CD4-positive, alpha-beta T cell treated with Interleukin-17A for 4 hours (primary cell): Measurements from ENCODE around the gene PPM1E.
"Not testable (repeated sequence)": the region's sequence is repeated elsewhere in the genome, so short reads cannot be mapped to it uniquely, and the experiment has no call there.

Experiments
- DNase-seq: peaks from one replicate; pipeline ENCODE4 v3.0.0-alpha.2; 2020; ENCODE audit warnings: mixed read lengths

The PPM1E gene

DNA sequence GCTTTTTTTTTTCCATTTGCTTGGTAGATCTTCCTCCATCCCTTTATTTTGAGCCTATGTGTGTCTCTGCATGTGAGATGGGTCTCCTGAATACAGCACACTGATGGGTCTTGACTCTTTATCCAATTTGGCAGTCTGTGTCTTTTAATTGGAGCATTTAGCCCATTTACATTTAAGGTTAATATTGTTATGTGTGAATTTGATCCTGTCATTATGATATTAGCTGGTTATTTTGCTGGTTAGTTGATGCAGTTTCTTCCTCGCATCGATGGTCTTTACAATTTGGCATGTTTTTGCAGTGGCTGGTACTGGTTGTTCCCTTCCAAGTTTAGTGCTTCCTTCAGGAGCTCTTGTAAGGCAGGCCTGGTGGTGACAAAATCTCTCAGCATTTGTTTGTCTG is 94.5 kb downstream of the PPM1E start:
- not testable (repeated sequence) for DNase-seq

DNA sequence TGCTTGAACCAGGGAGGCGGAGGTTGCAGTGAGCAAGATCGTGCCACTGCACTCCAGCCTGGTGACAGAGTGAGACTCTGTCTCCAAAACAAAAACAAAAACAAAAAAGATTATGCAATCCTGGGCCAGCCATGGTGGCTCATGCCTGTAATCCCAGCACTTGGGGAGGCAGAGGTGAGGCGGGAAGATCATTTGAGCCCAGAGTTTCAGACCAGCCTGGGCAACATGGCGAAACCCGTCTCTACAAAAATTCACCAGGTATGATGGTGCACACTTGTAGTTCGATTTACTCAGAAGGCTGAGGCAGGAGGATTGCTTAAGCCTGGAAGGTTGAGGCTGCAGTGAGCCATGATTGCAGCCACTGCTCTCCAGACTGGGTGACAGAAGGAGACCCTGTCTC is 109.6 kb downstream of the PPM1E start:
- DNase-seq, result no peak

DNA sequence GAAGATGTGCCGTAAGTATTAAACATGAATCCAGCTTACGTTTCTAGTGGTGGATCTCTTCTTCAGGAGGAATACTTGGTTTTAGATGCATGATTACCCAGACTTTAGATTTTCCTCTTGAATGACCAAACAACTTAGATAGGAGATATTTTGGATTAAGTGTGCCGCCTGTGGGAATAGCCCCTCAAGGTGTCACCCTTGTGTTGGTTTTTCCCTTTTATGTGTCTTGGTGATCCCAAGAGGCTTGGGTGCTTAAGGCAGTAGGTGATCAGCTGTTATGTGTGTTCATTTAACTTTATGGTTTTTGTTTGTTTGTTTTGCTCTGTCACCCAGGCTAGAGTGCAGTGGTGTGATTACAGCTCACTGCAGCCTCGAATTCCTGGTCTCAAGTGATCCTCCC is 115.1 kb downstream of the PPM1E start:
- DNase-seq, result no peak

DNA sequence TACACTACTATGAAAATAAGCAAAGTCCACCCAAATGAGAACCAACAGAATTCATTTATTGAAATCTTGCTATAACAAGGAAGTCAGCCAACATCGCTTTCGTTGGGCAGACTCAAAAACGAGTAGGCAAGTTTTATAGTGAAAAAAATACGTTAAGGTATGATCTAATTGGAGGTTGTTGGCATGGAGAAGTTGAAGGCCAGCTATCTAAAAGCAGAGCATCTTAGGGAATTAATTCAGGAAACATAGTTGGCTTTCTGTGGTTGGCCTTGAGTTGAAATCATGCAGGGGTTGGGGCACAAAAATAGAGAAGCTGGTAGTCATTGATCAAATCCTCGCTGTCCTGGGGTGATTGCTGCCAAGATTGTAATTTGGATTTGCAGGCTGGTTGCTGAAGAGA is 118.3 kb downstream of the PPM1E start:
- no peak for DNase-seq

DNA sequence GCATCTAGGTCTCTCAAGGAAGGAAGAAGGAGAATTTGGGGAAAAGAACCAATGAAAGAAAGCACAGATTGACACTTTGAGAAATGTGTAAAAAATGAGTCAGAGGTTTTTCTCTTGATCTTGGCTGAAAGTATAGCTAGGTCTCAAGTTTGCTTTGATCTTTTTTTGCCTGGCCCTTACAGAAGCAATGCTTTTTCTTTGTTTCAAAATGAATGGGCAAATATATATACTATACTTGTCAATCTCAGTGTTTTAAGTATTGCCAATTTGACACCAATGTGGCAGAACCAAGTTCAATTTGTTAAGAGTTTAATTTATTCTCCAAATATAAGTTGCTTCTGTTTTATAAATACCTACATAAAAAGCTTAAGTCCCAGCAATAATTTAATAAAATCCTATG is 119.6 kb downstream of the PPM1E start:
- no peak for DNase-seq

DNA sequence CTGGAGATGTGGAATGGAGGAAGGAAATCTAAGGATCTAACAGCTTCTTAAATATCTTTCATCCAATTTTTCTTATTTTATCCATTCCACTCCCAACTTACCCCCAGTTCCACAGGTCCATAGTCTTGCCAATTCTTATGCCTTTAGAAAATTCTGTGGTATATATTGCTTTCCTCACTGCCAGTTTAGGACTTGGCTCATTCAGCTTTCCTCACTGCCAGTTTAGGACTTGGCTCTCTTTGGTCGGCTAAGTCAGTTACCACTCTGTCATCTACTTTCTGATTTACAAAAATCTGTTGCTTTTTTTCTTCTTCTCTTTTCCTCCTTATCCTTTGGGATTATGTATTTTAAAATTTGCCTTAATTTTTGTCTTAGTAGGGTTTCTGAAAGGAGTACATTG is 128.5 kb downstream of the PPM1E start:
- DNase-seq, result no peak

DNA sequence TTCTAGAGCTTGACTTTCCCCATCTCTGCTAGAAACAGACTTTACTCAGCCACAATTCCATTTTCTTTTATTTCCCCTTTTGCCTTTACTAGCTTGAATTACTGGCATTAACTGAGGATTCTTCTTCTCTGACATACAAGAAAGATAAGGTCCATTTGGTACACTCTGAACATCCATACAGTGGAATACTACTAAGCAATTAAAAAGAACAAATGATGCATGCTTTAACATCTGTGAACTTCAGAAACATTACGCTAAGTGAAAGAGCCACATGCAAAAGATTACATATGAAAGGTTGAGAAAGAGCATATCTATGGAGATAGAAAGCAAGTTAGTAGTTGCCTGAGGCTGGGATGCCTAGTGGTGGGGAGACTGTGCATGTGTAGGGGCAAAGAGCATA is 130.9 kb downstream of the PPM1E start:
- no peak for DNase-seq

DNA sequence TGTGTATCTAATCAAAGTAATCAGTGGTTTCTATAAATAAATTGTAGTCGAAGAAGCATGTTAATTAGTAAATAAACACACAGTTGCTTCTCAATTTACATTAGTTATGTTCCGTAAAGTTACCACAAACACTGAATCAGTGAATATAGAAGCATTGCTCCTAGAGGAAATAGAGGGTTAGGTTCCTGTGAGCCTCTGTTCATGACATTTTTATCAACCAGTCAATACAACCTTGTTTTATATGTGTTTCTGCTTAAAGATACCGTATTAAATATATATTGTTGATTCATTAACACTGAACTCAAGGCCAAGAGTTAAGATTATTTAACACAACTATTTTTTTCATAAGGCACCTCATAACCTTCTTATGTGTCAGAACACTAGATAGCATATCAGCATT is 134.3 kb downstream of the PPM1E start:
- DNase-seq, result no peak

DNA sequence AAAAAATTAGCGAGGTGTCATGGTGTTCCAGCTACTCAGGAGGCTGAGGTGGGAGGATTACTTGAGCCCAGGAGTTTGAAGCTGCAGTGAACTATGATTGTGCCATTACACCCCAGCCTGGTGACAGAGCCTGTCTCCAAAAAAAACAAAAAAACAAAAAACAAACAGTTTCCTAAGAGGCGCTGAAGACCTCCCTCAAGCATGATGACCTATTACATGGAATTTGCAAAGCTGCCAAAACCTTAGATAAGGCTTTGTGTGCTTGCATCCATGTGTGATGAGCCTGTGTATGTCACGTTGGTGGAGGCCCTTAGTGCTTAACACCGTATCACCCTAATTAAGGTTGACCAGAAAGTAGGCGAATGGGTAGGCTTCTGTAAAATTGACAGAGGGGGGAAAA is 143.5 kb downstream of the PPM1E start:
- DNase-seq, result no peak

DNA sequence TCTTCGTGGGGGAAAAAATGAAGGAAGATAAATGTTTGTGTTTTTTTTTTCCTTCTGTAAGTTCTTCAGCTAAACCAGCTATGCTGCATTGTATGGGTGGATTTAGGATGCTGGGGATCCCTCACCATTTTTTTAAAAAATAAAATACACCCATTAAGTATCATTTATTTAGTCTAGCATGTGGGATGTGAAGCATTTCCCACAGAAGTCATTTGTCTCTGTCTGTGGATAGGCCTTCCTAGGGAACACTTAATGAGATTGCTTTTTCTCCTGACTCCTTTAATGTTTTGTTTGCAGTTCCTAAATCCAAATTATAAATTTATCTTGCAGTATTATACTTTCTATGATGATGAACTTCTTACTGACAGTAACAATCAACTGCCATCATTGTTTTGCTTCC is 146.7 kb downstream of the PPM1E start:
- no peak for DNase-seq

DNA sequence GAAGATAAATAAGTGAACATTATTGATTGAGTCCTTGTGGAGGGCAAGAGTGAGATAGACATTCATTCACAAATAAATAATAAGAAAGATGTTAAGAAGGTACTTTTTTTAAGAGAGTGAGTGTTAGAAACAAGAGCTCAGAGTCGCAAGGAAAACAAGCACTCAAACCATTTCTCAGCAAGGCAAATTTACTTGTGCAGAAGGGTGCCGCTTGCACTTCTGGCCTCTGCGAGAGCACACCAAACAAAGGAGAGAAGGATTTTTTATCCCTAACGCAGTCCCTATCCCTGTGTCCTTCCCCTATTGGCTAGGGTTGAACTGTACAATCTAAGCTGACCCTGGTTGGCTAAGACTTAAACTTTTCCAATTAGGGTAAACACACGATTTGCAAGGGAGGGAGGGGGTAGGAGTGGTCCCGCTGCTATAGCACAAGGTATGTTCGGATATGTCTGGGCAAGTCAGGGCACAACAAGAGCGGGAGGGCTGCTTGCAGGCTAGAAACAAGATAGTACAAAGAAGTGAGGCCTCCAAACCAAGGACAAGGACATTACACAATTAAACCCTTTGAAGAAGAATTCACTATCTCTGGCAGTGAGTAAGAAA is 156.2 kb downstream of the PPM1E start:
- DNase-seq, result no peak

DNA sequence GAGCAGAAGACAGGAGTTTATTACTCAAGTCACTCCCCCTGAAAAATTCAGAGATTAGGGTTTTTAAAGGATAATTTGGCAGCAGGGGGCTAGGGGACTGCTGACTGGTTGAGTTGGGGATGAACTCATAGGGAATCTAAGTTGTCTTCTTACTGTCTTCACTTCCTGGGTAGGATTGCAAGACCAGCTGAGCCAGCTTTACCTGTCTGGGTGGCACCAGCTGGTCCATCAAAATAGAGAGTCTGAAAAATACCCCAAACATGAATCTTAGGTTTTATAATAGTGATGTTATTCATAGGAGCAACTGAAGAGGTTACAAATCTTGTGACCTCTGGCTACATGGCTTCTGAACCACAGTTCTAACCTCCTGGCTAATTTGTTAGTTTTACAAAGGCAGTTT is 157.9 kb downstream of the PPM1E start:
- no peak for DNase-seq

DNA sequence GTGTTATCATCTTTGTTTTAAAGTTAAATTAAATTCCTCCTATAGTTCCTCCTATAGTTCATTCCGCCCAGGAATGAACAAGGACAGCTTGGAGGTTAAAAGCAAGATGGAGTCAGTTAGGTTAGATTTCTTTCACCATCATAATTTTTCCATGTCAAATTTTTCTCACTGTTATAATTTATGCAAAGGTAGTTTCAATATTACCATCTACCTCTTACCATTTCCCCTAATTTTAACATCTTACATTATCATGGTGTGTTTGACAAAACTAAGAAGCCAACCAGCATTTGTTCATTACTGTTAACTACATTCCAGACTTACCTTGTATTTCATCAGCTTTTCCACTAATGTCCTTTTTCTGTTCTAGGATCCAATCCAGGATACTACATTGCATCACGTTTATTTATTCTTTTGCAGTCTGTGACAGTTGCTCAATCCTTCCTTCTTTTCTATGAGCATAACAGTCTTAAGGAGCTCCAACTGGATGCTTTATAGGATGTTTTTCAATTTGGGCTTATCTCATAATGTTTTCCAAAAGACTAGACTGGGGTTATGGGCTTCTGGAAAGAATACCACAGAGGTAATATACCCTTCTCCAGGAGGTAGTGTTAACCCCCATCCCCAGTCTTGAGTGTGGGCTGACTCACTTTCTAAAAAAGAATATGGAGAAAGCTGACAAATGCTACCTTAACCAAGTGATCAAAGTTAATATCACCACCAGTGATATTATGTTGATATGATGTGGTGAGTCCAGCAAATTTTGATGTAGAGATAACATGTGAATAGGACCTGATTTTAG is 158.5 kb downstream of the PPM1E start:
- no peak for DNase-seq

DNA sequence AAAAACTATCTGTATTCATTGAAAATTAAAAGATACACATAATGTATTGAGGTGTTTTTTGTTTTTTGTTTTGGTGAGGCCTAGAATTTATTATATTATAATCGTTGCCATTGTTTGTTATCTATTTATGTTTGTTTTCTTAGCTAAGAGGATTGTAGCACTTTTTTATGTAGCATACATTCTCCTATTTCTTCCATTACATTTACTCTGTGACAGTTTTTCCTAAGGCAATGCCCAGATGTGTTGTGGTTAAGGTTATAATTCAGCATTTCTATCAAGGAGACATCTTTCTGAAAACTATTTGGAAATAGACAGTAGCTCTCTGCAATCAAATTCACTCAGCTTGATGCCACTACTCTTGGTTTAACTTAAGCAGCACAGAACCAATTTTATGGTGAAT is 161.6 kb downstream of the PPM1E start:
- DNase-seq, result no peak

DNA sequence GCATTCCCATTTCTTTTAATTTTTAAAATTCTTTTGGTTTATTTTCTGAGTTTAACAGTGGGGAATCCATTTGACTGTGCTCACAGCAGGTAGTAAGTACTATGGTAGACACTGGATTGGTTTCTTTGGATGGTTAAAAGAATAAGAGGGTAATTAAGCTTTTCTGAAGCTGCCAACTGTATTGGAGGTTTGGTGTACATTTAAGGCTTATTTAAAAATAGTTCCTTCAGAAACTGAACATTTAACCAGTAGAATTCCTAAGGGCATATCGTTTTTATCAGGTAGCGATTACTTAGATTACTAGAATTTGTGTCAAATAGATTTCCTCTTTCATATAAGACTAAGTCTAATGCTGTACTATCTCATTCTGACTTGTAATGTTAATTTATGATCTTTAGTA is 162.4 kb downstream of the PPM1E start:
- no peak for DNase-seq

DNA sequence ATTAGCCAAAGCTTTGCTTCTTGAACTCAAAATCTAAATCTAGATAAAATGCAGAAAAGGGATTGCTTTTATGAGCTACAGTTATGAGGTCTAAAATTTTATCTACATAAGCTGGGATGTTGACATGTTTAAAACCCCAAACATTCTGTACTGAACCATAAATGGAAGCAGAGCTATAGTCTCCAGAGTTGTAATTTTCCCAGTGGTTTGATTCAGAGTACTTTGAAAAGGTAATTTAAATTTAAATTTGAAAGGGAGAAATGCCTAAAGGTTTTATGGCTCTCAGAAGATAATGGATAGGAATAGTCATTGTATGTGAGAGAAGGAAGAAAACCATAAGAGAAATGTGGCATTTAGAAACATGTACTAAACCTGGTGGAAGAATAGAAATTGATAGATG is 163.2 kb downstream of the PPM1E start:
- DNase-seq, result no peak

DNA sequence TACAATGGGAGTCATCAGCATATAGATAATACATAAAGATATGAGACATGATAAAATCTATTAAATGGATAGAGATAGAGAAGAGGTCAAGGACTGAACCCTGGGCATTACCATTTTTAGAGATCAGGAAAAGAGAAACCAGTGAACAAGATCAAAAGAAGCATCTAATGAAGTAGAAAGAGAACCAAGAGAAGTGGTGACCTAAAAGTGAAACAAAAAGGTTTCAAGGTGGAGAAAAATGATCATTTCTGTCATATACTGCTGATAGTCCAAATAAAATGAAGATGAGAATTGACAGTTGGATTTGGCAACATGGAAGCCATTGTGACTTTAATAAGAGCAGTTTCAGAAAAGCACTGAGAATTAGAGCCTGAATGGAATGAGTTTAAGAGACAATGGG is 165.1 kb downstream of the PPM1E start:
- no peak for DNase-seq

DNA sequence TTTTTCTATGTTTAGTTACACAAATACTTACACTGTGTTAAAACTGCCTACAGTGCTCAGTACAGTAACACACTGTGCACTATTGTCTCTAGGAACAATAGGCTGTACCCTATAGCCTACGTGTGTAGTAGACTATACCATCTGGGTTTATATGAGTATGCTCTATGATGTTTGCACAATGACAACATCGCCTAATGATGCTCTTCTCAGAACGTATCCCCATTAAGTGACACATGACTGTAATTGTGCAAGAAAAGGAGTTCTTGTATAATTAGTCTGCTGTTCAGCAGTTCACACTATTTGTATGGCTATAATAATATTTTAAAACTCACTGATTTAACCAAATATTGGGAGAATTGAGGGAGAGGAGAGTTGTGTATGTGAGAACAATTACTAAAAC is 177.3 kb downstream of the PPM1E start:
- no peak for DNase-seq

DNA sequence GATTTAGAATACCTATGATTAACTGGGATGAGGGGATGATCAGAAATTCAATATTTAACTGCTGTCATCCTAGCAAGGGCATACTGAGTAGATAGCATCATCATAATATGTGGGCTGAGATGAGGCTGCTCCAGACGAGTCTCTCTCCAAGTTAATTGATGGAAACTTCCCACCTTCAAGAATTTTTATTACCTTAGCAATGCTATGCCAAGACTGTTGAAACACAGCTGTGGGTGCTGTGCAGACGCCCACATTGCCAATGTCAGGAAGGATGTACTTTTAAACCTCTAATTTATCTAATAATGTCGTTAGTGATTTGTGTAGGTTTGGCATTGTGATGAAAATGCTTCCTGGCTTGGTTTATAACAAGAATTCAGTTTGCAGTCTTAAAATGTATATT is 180.6 kb downstream of the PPM1E start:
- no peak for DNase-seq

DNA sequence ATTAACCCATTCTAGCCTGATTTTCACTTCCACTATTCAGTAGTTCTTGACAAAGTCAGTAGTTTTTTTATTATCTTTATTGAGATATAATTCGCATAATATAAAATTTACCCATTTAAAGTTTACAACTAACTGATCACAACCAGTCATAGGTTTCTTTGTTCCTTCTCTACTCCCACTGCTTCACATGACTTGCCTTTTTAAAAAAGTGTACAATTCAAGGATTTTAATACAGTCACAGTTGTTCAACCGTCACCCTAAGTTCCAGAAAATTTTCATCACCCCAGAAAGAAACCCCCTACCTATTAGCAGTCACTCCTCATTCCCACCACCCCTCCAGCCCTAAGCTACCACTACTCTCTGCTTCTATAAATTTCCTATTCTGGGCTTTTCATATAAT is 188.5 kb downstream of the PPM1E start:
- DNase-seq, result no peak

DNA sequence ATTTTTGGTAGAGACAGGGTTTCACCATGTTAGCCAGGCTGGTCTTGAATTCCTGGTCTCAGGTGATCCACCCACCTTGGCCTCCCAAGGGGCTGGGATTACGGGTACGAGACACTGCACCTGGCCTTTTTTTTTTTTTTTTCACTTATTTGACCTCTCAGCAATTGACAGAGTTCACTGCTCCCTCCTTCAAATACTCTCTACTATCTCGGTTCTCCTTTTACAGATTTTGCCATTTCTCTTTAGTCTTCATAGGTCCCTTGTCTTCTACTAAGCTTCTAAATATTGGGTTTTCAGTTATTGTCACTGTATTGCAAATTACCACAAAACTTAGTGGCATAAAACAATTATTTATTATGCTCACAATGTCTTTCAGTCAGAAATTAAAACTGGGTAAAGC is 191.8 kb downstream of the PPM1E start:
- no peak for DNase-seq

DNA sequence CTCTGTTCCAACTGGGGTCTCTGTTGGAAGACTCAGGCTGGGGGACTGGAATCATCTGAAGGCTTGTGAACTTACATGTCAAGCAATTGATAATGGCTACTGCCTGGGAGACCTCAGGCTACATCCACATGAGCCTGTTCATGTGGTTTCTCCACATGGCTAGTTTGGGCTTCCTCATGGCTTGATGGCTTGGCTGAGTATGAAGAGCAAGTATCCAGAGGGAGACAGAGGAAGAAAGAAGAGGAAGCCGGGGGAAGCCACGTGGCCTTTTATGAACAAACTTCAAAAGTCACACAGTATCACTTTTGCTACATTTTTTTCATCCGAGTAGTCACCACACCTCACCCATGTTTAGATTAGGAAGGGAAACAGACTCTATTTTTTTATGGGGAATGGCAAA is 192.2 kb downstream of the PPM1E start:
- no peak for DNase-seq

DNA sequence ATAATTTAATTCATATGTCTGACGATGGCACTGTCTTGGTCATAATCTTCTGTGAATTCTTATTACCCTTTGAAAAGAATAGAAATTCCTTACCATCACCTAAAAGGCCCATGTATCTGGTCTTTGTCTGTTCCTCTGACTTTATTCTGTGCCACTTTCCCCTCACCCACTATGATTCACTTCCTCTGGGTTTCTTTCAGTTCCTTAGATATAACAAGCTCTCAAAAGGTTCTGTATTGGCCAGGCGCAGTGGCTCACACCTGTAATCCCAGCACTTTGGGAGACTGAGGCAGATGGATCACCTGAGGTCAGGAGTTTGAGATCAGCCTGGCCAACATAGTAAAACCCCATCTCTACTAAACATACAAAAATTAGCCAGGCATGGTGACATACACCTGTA is 198.7 kb downstream of the PPM1E start:
- DNase-seq, result not testable (repeated sequence)

DNA sequence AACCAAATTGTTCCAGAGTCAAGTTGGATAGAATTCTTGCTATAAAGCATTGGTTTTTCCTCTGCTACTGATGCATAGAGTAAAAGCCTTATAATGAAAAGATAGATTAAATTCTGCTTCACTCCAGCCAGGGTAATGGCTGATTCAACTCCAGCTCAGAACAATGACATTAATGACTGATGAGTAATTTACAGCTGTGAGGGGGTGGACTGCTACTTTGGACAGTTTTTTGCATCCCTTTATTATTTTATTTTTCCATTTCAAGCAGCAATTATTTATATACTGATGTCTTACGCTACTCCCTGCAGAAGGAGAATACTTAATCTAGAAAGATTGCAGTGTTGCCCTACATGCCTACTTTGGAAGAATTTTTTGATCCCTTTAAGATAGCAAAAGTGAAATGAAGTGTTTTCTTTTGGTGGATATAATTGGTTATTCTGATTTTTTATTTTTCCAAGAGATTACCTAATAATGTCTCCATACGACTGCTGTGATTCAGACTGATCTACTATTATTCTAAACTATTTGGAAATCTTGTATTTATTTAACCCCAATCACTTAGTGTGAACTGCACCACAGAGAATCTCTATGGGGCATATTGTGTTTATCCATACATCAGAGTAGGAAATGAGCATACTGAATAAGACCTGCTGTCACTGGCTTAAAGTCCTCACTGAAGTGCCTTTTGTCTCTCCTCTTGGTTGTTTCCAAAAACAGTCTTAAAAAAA is 201.5 kb downstream of the PPM1E start:
- DNase-seq, result no peak
